Activated T-helper 1 cell treated with Interleukin-2 at 50 U/mL for 16 hours (primary cell): Measurements from ENCODE around the gene EAPP.
"Not testable (repeated sequence)": the region's sequence is repeated elsewhere in the genome, so short reads cannot be mapped to it uniquely, and the experiment has no call there.

Experiments
- DNase-seq: peaks from one replicate; pipeline ENCODE4 v3.0.0-alpha.2; 2020; ENCODE audit warnings: low read depth

EAPP gene

GRCh38 chr14:34482463-34482862 lies 57.0 kb downstream of the EAPP start:
- no peak for DNase-seq

- no peak for DNase-seq
Observed at GRCh38 chr14:34479694-34480093, 59.8 kb downstream of the EAPP start.

GRCh38 chr14:34478261-34478660 lies 61.2 kb downstream of the EAPP start:
- no peak for DNase-seq

DNA sequence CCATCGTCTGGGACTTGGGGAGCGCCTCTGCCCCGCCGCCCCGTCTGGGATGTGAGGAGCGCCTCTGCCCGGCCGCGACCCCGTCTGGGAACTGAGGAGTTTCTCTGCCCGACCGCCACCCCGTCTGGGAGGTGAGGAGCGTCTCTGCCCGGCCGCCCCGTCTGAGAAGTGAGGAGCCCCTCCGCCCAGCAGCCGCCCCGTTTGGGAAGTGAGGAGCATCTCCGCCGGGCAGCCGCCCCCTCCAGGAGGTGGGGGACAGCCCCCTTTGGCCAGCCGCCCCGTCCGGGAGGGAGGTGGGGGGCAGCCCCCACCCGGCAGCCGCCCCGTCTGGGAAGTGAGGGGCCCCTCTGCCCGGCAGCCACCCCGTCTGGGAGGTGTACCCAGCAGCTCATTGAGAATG lies 63.5 kb downstream of the EAPP start:
- DNase-seq, result not testable (repeated sequence)

GRCh38 chr14:34475163-34475562 lies 64.3 kb downstream of the EAPP start:
- DNase-seq, result no peak

DNA sequence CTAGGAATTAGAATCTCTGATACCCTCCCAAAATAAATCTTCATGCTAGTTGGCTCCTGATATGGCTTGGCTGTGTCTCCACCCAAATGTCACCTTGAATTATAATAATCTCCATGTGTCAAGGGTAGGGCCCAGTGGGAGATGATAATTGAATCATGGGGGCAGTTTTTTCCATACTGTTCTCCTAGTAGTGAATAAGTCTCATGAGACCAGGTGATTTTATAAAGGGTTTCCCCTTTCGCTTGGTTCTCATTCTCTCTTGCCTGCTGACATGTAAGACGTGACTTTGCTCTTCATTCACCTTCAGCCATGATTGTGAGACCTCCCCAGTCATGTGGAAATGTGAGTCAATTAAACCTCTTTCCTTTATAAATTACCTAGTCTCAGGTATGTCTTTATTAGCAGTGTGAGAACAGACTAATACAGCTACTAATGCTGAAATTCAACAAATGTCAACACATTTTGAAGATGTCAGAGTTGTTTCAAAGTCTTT lies 65.3 kb downstream of the EAPP start:
- no peak for DNase-seq

DNA sequence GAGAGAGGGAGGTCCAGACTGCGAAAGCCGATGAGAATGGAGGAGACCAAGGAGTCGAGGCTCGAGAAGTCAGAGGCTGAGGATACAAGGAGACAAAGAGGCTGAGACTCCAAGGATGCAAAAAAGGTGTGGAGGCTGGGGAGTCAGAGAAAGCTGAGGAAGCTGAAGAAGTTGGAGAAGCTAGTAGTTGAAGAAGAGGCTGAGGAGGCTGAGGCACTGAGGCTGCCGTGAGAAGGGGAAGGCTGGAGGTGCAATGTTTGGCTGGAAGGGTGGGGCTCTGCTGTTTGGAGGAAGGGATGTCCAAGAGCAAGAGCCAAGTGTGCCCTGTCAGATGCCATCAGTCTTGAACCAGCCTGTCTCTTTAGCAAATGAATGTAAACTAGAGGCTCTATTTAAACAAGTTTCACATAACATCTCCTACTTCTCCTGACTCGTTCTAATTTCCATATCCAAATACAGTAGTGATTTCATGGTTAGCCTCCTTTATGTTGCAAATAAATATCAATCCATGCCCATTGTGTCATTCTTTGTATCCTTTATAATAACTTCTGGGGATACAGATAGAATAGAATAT lies 66.7 kb downstream of the EAPP start:
- no peak for DNase-seq

DNA sequence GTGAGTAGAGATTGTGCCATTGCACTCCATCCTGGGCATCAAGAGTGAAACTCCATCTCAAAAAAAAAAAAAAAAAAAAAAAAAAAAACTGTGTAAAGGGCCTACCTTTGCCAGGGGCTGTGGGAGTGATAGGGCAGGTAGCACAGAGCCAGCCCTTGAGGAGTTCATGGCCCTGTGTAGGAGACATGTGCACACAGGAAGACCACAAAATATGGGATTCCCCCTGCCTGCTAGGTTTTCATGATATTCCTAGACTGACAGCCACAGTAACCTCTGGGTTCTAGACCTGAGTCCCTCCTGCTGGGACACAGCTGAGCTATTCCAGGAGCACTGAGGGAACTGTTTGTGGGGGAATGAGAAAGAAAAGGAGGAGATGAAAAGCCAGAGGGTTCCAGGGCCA lies 69.2 kb downstream of the EAPP start:
- no peak for DNase-seq

DNA sequence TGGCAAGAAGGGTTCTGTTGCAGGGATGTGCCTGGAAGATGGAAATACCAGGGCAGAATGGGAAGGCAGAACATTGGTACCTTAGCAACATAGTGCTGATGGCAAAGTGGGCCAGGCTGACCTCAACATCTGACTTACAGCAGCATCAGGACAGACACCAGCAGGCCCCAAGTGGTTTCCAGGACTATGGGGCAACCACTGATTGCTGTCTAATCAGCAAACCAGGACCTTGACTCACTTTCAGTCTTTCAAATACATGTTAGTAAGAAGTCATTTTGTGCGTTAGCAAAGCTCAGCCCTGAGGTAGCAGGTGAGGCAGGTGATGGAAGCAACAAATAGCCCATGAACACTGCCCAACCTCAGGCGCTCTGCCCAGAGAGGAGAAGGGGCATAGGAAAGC lies 72.8 kb downstream of the EAPP start:
- DNase-seq, result no peak
